Osteocyte (in vitro differentiated cells): ENCODE results near the gene KLHL12. TPM values are rescaled to one million over a fixed set of nuclear protein-coding genes. Genes with fewer than 3 reads are reported as not detected.
A peak's percentile ranks its signal among the peaks of the same experiment; 100 is the strongest.

ENCODE experiments used
- DNase-seq: peaks from one replicate; pipeline ENCODE4 v3.0.0; 2021; ENCODE audit warnings: mixed read lengths; ENCODE audit not compliant: unreplicated experiment; ENCODE audit errors: extremely low spot score
- H3K27ac Mint-ChIP-seq: one replicate; pipeline ENCODE4 v1.8.0; 2021; ENCODE audit warnings: mild to moderate bottlenecking, mixed read lengths; ENCODE audit not compliant: unreplicated experiment
- H3K27me3 Mint-ChIP-seq: one replicate; pipeline ENCODE4 v1.8.0; 2021; ENCODE audit warnings: mixed read lengths; ENCODE audit not compliant: unreplicated experiment
- H3K36me3 Mint-ChIP-seq: one replicate; pipeline ENCODE4 v1.8.0; 2021; ENCODE audit warnings: mixed read lengths; ENCODE audit not compliant: unreplicated experiment
- H3K4me1 Mint-ChIP-seq: one replicate; pipeline ENCODE4 v1.8.0; 2021; ENCODE audit warnings: mixed read lengths; ENCODE audit not compliant: unreplicated experiment
- H3K4me3 Mint-ChIP-seq: one replicate; pipeline ENCODE4 v1.8.0; 2021; ENCODE audit warnings: mild to moderate bottlenecking, moderate library complexity, mixed read lengths; ENCODE audit not compliant: unreplicated experiment
- H3K9me3 Mint-ChIP-seq: one replicate; pipeline ENCODE4 v1.8.0; 2021; ENCODE audit warnings: mixed read lengths; ENCODE audit not compliant: unreplicated experiment
- CTCF ChIP-seq: fragments of 200-600 bp; sonication (generic); IDR thresholded peaks from 2 replicates; pipeline ENCODE4 v1.5.0; 2021; ENCODE audit warnings: antibody characterized with exemption, mild to moderate bottlenecking, moderate library complexity
- total RNA-seq: library from RNA; stranded (reverse); gene quantifications from 2 replicates; pipeline ENCODE4 v1.2.1, GENCODE V29; 2021

Gene KLHL12
- total RNA-seq, 1 donor from 2014 or later: 24.2 TPM

DNA sequence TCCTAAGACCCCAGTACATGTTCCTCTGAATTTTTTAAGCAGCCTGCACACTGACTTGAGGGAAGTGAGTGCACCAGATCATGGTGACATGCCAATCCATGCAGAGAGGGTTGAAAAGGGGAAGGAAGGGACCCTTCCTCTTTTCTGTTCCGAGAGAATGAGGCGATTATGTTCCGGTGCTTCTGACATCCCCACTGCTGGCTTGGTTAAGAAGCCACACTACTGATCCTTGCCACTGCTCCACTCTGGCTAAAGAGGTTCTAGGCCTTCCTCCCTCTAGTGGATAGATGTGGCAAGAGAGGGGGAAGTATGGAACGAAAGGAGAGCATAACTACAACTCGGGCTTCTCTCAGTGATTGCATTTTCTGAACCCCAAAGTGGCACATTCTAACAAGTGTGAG is 41.9 kb upstream of the KLHL12 start:
- no peak for DNase-seq
- no peak overlapping the region for H3K27ac Mint-ChIP-seq
- peaks cover 23% of the 10 kb centered on the region for H3K4me1 Mint-ChIP-seq
- H3K27me3 Mint-ChIP-seq: peaks cover 27% of the 10 kb centered on the region
- H3K36me3 Mint-ChIP-seq: peaks cover 5% of the 10 kb centered on the region
- no peaks in the 10 kb centered on the region for H3K9me3 Mint-ChIP-seq
- H3K4me3 Mint-ChIP-seq: peak overlapping the region; percentile 38
- TF ChIP-seq CTCF: peak; percentile 63

DNA sequence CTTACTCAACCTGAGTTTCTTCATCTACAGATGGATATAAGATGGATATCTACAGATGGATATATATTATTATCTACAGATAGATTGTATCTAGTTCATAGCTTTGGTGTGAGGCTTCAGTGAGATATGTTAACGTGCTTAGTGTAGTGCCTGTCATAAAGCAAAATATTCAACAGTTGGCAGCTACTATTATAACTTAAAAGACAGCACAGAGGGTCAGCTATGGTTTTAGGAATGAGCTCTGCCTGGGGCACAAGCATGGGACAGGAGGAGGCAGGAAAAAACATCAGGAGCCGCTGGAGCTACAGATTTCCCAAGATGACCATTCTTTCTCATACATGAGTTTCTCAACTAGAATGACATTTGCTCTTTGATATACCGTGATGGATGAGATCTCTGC is 41.3 kb upstream of the KLHL12 start:
- Mint-ChIP-seq H3K4me1 (peaks cover 23% of the 10 kb centered on the region), H3K27me3 (peaks cover 22% of the 10 kb centered on the region), H3K9me3 (no peaks in the 10 kb centered on the region), H3K27ac (no peak overlapping the region), H3K36me3 (peaks cover 5% of the 10 kb centered on the region), H3K4me3 (peak overlapping the region; percentile 85)
- no peak for TF ChIP-seq CTCF
- no peak for DNase-seq

DNA sequence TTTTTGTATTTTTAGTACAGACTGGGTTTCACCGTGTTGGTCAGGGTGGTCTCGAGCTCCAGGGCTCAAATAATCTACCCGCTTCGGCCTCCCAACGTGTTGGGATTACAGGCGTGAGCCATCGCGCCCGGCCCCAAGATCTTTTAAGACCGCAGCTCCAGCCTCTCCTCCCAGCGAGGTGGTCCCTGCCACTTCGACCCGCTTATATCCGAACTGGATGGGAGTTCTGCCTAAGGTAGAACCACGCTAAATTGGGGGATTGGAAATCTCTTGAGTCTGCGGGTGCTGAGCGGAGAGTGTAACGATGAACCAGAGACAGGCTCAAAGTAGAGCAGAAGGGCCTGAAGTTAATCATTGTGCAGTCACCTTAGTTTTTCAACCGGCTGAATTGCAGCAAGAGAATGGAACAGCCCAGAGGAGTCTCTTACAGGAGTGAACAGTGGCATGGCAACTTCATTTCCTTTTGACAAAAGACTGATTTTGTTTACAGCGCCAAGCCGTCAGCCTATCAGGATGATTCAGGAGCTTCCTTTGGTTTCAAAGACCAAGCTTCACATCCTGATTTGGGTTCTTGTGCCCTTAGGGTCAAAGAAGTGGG is 40.7 kb upstream of the KLHL12 start:
- H3K9me3 Mint-ChIP-seq: no peaks in the 10 kb centered on the region
- peak overlapping the region; percentile 75 for H3K27ac Mint-ChIP-seq
- peaks cover 17% of the 10 kb centered on the region for H3K27me3 Mint-ChIP-seq
- H3K36me3 Mint-ChIP-seq: peaks cover 5% of the 10 kb centered on the region
- TF ChIP-seq CTCF: no peak
- peak overlapping the region; percentile 85 for H3K4me3 Mint-ChIP-seq
- H3K4me1 Mint-ChIP-seq: peaks cover 23% of the 10 kb centered on the region
- no peak for DNase-seq

GRCh38 chr1:202966006-202966898 is 39.2 kb upstream of the KLHL12 start:
- Mint-ChIP-seq H3K4me3 (peak overlapping the region; percentile 72), H3K27me3 (peaks cover 3% of the 10 kb centered on the region), H3K4me1 (peaks cover 23% of the 10 kb centered on the region), H3K36me3 (peaks cover 5% of the 10 kb centered on the region), H3K9me3 (no peaks in the 10 kb centered on the region), H3K27ac (peak overlapping the region; percentile 57)
- no peak for TF ChIP-seq CTCF
- no peak for DNase-seq

DNA sequence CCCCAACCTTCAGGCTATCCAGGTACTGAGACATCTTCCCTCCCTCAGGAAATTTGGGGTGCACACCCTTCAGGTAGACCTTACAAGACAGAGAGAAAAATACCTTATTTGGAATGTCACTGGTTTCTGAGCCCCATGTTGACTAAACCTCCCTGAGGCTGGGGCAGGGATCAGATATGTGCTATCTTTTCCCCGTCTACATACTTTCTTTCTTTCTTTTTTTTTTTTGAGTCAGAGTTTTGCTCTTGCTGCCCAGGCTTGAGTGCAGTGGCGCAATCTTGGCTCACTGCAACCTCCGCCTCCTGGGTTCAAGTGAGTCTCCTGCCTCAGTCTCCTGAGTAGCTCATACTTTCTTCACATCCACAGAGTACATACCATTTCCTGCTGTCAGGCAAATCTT is 38.4 kb upstream of the KLHL12 start:
- H3K27ac Mint-ChIP-seq: no peak overlapping the region
- H3K4me1 Mint-ChIP-seq: peaks cover 23% of the 10 kb centered on the region
- H3K9me3 Mint-ChIP-seq: no peaks in the 10 kb centered on the region
- no peak overlapping the region for H3K4me3 Mint-ChIP-seq
- no peak for DNase-seq
- no peak for TF ChIP-seq CTCF
- H3K36me3 Mint-ChIP-seq: peaks cover 5% of the 10 kb centered on the region
- peaks cover under 1% of the 10 kb centered on the region for H3K27me3 Mint-ChIP-seq
